ENCODE data around the gene TTI1.

TTI1 gene

DNA sequence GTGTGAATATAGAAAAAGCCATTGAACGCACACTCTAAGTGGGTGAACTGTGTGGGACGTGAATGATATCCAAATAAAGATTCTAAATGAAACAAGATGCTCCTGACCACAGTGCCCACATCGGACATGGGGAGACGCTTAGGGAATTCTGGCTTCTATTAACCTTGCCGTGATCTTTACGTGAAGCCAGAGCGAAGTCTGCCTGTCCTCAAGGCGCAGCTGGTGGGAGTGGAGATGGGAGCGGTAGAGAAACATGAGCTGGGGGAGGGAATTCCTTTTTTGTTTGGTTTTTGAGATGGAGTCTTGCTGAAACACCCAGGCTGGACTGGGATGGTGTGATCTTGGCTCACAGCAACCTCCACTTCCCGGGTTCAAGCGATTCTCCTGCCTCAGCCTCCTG, 84.3 kb downstream of the TTI1 start:
- no peaks in the 10 kb centered on the region for H3K36me3 ChIP-seq
- no peak overlapping the region for H3K27ac ChIP-seq
- intact Hi-C loops (cut with DNase I; ENCODE audit: low total_unique reads), result no loop called here
- no peak overlapping the region for H3K4me3 ChIP-seq
- peaks cover 0 to 20% of the 10 kb centered on the region in 2 donors for H3K27me3 ChIP-seq
- H3K4me1 ChIP-seq, result no peaks in the 10 kb centered on the region
- TF ChIP-seq, protein P1, sequence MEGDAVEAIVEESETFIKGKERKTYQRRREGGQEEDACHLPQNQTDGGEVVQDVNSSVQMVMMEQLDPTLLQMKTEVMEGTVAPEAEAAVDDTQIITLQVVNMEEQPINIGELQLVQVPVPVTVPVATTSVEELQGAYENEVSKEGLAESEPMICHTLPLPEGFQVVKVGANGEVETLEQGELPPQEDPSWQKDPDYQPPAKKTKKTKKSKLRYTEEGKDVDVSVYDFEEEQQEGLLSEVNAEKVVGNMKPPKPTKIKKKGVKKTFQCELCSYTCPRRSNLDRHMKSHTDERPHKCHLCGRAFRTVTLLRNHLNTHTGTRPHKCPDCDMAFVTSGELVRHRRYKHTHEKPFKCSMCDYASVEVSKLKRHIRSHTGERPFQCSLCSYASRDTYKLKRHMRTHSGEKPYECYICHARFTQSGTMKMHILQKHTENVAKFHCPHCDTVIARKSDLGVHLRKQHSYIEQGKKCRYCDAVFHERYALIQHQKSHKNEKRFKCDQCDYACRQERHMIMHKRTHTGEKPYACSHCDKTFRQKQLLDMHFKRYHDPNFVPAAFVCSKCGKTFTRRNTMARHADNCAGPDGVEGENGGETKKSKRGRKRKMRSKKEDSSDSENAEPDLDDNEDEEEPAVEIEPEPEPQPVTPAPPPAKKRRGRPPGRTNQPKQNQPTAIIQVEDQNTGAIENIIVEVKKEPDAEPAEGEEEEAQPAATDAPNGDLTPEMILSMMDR (IDR thresholded peaks at IDR 0.05), result no peak
- H3K9me3 ChIP-seq, result peaks cover 0 to 6% (median 0%) of the 10 kb centered on the region in 3 donors
- DNase-seq, result no peak

DNA sequence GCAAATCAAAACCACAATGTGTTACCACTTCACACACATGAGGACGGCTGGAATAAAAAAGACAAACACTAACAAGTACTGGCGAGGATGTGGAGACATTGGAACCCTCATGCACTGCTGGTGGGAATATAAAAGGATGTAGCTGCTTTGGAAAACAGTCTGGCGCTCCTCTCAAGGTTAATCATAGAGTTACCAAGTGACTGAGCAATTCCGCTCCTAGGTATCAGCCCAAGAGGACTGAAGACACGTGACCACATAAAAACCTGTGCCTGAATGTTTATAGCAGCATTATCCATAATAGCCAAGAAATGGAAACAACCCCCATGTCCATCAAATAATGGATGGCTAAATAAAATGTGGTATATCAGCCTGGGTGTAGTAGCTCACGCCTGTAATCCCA, 85.3 kb downstream of the TTI1 start:
- no peak overlapping the region for H3K27ac ChIP-seq
- H3K9me3 ChIP-seq, result peaks cover 0 to 6% (median 0%) of the 10 kb centered on the region in 3 donors
- H3K36me3 ChIP-seq, result no peaks in the 10 kb centered on the region
- H3K4me1 ChIP-seq, result no peaks in the 10 kb centered on the region
- H3K4me3 ChIP-seq, result no peak overlapping the region
- DNase-seq, result no peak
- intact Hi-C loops (cut with DNase I; ENCODE audit: low total_unique reads), result no loop called here
- TF ChIP-seq, protein P1 (IDR thresholded peaks at IDR 0.05), result no peak
- H3K27me3 ChIP-seq, result peaks cover 0 to 21% of the 10 kb centered on the region in 2 donors

DNA sequence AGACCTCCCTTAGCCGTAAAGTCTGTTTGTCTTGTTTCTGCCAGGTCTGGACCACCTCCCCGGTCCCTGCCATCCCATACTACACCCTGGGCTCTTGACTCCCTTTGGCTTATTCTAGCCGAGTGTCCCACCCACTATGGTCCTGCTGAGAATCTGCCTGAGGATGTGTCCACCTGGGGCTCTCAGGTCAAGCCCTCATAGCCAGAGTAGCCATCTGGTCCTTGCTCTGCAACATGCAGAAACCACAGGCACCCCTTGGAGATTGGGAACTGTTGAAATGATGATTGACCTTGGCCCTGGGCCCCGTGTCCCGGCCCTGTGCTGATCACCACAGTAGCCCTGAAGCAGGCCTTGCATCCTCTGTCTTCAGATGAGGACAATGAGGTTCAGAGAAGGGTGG, 86.3 kb downstream of the TTI1 start:
- Histone ChIP-seq H3K9me3 (peaks cover 0 to 5% (median 0%) of the 10 kb centered on the region in 3 donors), H3K27ac (no peak overlapping the region), H3K4me1 (no peaks in the 10 kb centered on the region), H3K27me3 (peaks cover 0 to 21% of the 10 kb centered on the region in 2 donors), H3K4me3 (no peak overlapping the region), H3K36me3 (no peaks in the 10 kb centered on the region)
- TF ChIP-seq, protein P1 (IDR thresholded peaks at IDR 0.05), result no peak
- DNase-seq, result peak in 1 of 2 donors; percentile 45
- intact Hi-C loops (cut with DNase I; ENCODE audit: low total_unique reads), result no loop called here

DNA sequence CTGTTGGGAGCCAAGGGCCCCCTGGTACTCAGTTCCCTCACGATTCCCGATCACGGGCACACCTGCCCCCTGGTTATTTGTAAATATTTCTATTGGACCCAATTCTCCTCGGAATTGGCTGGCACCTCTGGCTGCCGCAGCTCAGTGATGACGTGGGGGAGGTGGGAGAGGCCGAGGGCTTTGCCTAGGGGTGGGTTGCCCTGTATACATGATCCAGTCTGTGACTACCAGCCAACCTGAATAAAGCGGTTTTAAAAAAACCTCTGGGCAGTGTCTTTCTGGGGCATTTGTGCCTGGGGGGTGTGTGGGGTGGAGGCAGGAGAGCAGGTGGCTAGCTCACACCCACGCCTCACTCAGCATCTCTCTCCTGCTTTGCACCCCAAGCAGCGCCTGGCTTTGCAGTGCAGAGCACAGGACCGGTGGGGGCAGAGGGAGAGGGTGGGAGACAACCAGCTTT, 88.1 kb downstream of the TTI1 start:
- TF ChIP-seq, protein P1 (IDR thresholded peaks at IDR 0.05), result no peak
- intact Hi-C loops (cut with DNase I; ENCODE audit: low total_unique reads), result no loop called here
- no peaks in the 10 kb centered on the region for H3K36me3 ChIP-seq
- no peak overlapping the region for H3K27ac ChIP-seq
- no peak overlapping the region for H3K4me3 ChIP-seq
- H3K9me3 ChIP-seq, result no peaks in the 10 kb centered on the region
- DNase-seq, result peak in 1 of 2 donors; percentile 25
- peaks cover 0 to 21% of the 10 kb centered on the region in 2 donors for H3K27me3 ChIP-seq
- no peaks in the 10 kb centered on the region for H3K4me1 ChIP-seq

DNA sequence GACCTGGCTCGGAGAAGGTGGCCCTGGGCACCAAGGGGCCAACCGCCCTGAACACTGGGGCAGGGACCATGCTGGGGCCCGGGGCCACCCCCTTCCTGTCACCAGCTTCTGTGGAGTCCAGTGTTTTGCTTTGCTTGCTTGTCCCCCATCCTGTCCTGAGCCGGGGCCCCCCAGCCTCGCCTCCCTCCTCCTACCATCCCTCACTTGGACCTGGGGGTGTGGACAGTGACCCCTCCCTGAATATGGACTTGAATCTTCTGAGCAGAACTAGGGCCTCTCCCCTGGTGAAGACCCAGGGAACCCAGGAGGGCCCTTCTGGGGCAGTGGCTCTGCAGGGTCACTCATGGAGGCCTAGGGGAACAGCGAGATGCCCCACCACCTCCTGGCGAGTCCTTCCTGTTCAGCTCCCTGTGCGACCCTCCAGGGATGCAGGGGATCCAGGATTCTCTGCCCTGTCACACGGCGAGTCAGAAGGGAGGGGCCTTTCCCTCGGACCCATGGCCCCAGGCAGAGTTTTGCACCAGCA, 88.7 kb downstream of the TTI1 start:
- H3K27ac ChIP-seq, result no peak overlapping the region
- DNase-seq, result peak in 1 of 2 donors; percentile 61
- intact Hi-C loops (cut with DNase I; ENCODE audit: low total_unique reads), result no loop called here
- TF ChIP-seq, protein P1 (IDR thresholded peaks at IDR 0.05), result no peak
- H3K36me3 ChIP-seq, result no peaks in the 10 kb centered on the region
- no peak overlapping the region for H3K4me3 ChIP-seq
- H3K9me3 ChIP-seq, result no peaks in the 10 kb centered on the region
- H3K4me1 ChIP-seq, result no peaks in the 10 kb centered on the region
- peaks cover 0 to 21% of the 10 kb centered on the region in 2 donors for H3K27me3 ChIP-seq

Measured in tibial artery (tissue), 4 donors.